Tibial nerve (tissue), 4 donors: Measurements from ENCODE around the gene THBS1. TPM values are rescaled to one million over a fixed set of nuclear protein-coding genes. Genes with fewer than 3 reads are reported as not detected.

Experiments
- DNase-seq, 2 donors: peaks; one replicate each; pipeline ENCODE4 v3.0.0-alpha.2; 2019; ENCODE audit warnings: low spot score in 2 of 2
- H3K27ac ChIP-seq, 4 donors: fragments of 200-600 bp; sonication (generic) in 3 of 4; one replicate each; pipeline ENCODE4 v1.5.1; 2017 to 2019; ENCODE audit warnings: mild to moderate bottlenecking in 1 of 4
- H3K27me3 ChIP-seq, 2 donors: fragments of 200-600 bp; sonication (generic) in 1 of 2; one replicate each; pipeline versions ENCODE4 v1.5.1 to v1.6.0; 2017 to 2019
- H3K36me3 ChIP-seq, 3 donors: fragments of 200-600 bp; sonication (generic); one replicate each; pipeline ENCODE4 v1.5.1; 2018 to 2019
- H3K4me1 ChIP-seq, 4 donors: fragments of 200-600 bp; sonication (generic) in 3 of 4; one replicate each; pipeline ENCODE4 v1.5.1; 2017 to 2019
- H3K4me3 ChIP-seq, 4 donors: fragments of 200-600 bp; sonication (generic) in 3 of 4; one replicate each; pipeline ENCODE4 v1.5.1; 2017 to 2019; ENCODE audit warnings: mild to moderate bottlenecking in 1 of 4, moderate library complexity in 1 of 4
- H3K9me3 ChIP-seq, 4 donors: fragments of 200-600 bp; sonication (generic) in 3 of 4; one replicate each; pipeline ENCODE4 v1.5.1; 2017 to 2019
- CTCF ChIP-seq, 5 experiments: fragments of 200-600 bp in 3 of 5; fragments of 450-650 bp in 2 of 5; sonication (generic) in 3 of 5; IDR thresholded peaks; one replicate each; pipeline ENCODE4 v1.5.1; 2016 to 2019; ENCODE audit warnings: antibody characterized with exemption in 5 of 5, mild to moderate bottlenecking in 3 of 5, moderate library complexity in 2 of 5
- EP300 ChIP-seq, 2 donors: sonication (generic); formaldehyde crosslinking; IDR thresholded peaks; one replicate each; pipeline ENCODE4 v1.6.1; 2017; ENCODE audit warnings: antibody characterized with exemption in 2 of 2, mild to moderate bottlenecking in 1 of 2
- POLR2A ChIP-seq, 2 donors: fragments of 450-650 bp; IDR thresholded peaks; one replicate each; pipeline ENCODE4 v1.6.1; 2017; ENCODE audit warnings: antibody characterized with exemption in 2 of 2, mild to moderate bottlenecking in 2 of 2, moderate library complexity in 2 of 2
- WGBS, 2 donors: methylation state at CpG; one replicate each; pipeline ENCODE4 v1.1.5; 2018; 5-methylcytosine and 5-hydroxymethylcytosine counted together
- total RNA-seq, 4 donors: library from RNA; depleted of rRNA; stranded (reverse); fragments of >200 nt; gene quantifications; one replicate each; pipeline ENCODE4 v1.1.0, GENCODE V29; 2016

The THBS1 gene
- total RNA-seq, 4 donors from 2014 or later: 1,850 to 2,559 (median 1,931) TPM

GRCh38 chr15:39539466-39539865 lies 41.4 kb upstream of the THBS1 start:
- TF ChIP-seq POLR2A (IDR thresholded peaks at IDR 0.05) (no peak), CTCF (IDR thresholded peaks at IDR 0.05) (no peak), EP300 (IDR thresholded peaks at IDR 0.05) (no peak)
- H3K36me3 ChIP-seq: no peaks in the 10 kb centered on the region
- peak overlapping the region in 1 of 4 donors; percentile 70 for H3K27ac ChIP-seq
- no peak overlapping the region for H3K4me3 ChIP-seq
- peaks cover 0 to under 1% (median 0%) of the 10 kb centered on the region in 4 donors for H3K9me3 ChIP-seq
- no peak for DNase-seq
- peaks cover 0 to 16% (median 7%) of the 10 kb centered on the region in 4 donors for H3K4me1 ChIP-seq
- WGBS, 2 donors: 22 to 38% methylated on average over 2 of the region's 2 CpGs
- H3K27me3 ChIP-seq: no peaks in the 10 kb centered on the region

- H3K27ac ChIP-seq: peak overlapping the region in 1 of 4 donors; percentile 70
- no peaks in the 10 kb centered on the region for H3K27me3 ChIP-seq
- peaks cover 0 to 7% (median 0%) of the 10 kb centered on the region in 4 donors for H3K9me3 ChIP-seq
- TF ChIP-seq EP300 (IDR thresholded peaks at IDR 0.05): no peak
- TF ChIP-seq POLR2A (IDR thresholded peaks at IDR 0.05): no peak
- TF ChIP-seq CTCF (IDR thresholded peaks at IDR 0.05): no peak
- no peak for DNase-seq
- H3K4me3 ChIP-seq: no peak overlapping the region
- H3K36me3 ChIP-seq: no peaks in the 10 kb centered on the region
- peaks cover 0 to 16% (median 7%) of the 10 kb centered on the region in 4 donors for H3K4me1 ChIP-seq
- 86 to 92% methylated on average over 3 of the region's 3 CpGs for WGBS, 2 donors
Measured at GRCh38 chr15:39539973-39540558, 40.8 kb upstream of the THBS1 start.

GRCh38 chr15:39542385-39543065 lies 38.4 kb upstream of the THBS1 start:
- 95% methylated on average over 4 of the region's 4 CpGs for WGBS, 2 donors
- TF ChIP-seq POLR2A (IDR thresholded peaks at IDR 0.05): no peak
- no peak for TF ChIP-seq EP300 (IDR thresholded peaks at IDR 0.05)
- TF ChIP-seq CTCF (IDR thresholded peaks at IDR 0.05): no peak
- DNase-seq: no peak

GRCh38 chr15:39543651-39544050 lies 37.2 kb upstream of the THBS1 start:
- 34 to 36% methylated on average over 1 of the region's 1 CpG for WGBS, 2 donors
- no peak overlapping the region for H3K4me3 ChIP-seq
- H3K4me1 ChIP-seq: peaks cover 0 to 16% (median 7%) of the 10 kb centered on the region in 4 donors
- no peaks in the 10 kb centered on the region for H3K27me3 ChIP-seq
- no peaks in the 10 kb centered on the region for H3K36me3 ChIP-seq
- H3K9me3 ChIP-seq: peaks cover 0 to 22% (median 0%) of the 10 kb centered on the region in 4 donors
- DNase-seq: no peak
- H3K27ac ChIP-seq: no peak overlapping the region
- TF ChIP-seq POLR2A (IDR thresholded peaks at IDR 0.05): no peak
- no peak for TF ChIP-seq CTCF (IDR thresholded peaks at IDR 0.05)
- no peak for TF ChIP-seq EP300 (IDR thresholded peaks at IDR 0.05)

More at GRCh38 chr15:39542385-39543065, 38.4 kb upstream of the THBS1 start:
- no peak overlapping the region for H3K4me3 ChIP-seq
- H3K27me3 ChIP-seq: no peaks in the 10 kb centered on the region
- peaks cover 0 to 16% (median 7%) of the 10 kb centered on the region in 4 donors for H3K4me1 ChIP-seq
- H3K27ac ChIP-seq: no peak overlapping the region
- peaks cover 0 to 22% (median 0%) of the 10 kb centered on the region in 4 donors for H3K9me3 ChIP-seq
- no peaks in the 10 kb centered on the region for H3K36me3 ChIP-seq

GRCh38 chr15:39546842-39547241 lies 34.0 kb upstream of the THBS1 start:
- no peaks in the 10 kb centered on the region for H3K27me3 ChIP-seq
- WGBS, 2 donors: 96 to 98% methylated on average over 1 of the region's 1 CpG

More at GRCh38 chr15:39546842-39547241, 34.0 kb upstream of the THBS1 start:
- no peak for TF ChIP-seq EP300 (IDR thresholded peaks at IDR 0.05)
- TF ChIP-seq CTCF (IDR thresholded peaks at IDR 0.05): no peak
- TF ChIP-seq POLR2A (IDR thresholded peaks at IDR 0.05): no peak
- H3K36me3 ChIP-seq: no peaks in the 10 kb centered on the region
- no peak for DNase-seq
- peaks cover 0 to 22% (median 0%) of the 10 kb centered on the region in 4 donors for H3K9me3 ChIP-seq
- no peak overlapping the region for H3K4me3 ChIP-seq
- no peak overlapping the region for H3K27ac ChIP-seq
- H3K4me1 ChIP-seq: no peaks in the 10 kb centered on the region
